ENCODE results near the gene BTBD9. TPM values are rescaled to one million over a fixed set of nuclear protein-coding genes. Genes with fewer than 3 reads are reported as not detected.

The BTBD9 gene
- total and polyA plus RNA-seq, 2 donors (not counting 3 experiments of a cell fraction or from before 2014, with no cell fraction given): 4.9 to 15.0 TPM

DNA sequence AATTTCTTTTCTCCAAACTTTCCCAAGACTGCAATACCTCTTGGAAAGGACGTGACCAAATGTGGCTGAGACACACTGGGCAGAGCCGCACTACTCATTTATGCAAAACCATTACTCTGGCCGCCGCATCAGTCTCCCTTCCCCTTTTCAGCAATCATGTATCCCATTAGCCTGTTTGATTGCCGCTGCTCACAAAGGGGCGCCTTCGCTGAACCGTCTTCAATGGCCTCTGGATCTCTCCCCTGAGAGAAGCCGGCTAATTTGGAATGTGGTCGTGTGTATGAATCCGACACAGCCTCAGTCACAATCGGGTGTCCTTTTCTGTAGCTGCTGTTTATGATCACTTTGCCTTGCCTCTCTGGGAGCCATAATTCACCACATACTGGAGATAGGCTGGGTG, 459.1 kb downstream of the BTBD9 start:
- CTCF ChIA-PET: interaction anchor here (4.2 kb wide), 1 partner anchor 314 kb away, joined by 15 read pairs; no protein-coding TSS in a partner anchor

More for the DNA sequence above, 459.1 kb downstream of the BTBD9 start:
- DNase-seq (ENCODE audit: low read depth, low spot score): no peak
- intact Hi-C loops (cut with micrococcal nuclease): no loop called here
- no peaks in the 10 kb centered on the region for H4K20me1 ChIP-seq (replicated peaks; ENCODE audit: control insufficient read depth, extremely low read depth, insufficient read depth, low read length)
- POLR2A ChIA-PET: no interaction called here
- H3K4me3 ChIP-seq (replicated peaks in 1 of 3; ENCODE audit: insufficient read depth in 1 of 3, low read depth in 1 of 3, low read length in 3 of 3): no peak overlapping the region
- TF ChIP-seq JUN (IDR thresholded peaks at IDR 0.05; ENCODE audit: borderline replicate concordance, insufficient read depth, insufficient read length, low read depth) (no peak), POLR2A (IDR thresholded peaks at IDR 0.05; ENCODE audit: low read depth, low read length) (no peak), CTCF (IDR thresholded peaks at IDR 0.05; ENCODE audit: extremely low read depth in 1 of 2, insufficient read depth in 1 of 2, low read depth in 1 of 2, low read length in 2 of 2) (no peak), GATA2 (IDR thresholded peaks at IDR 0.05; ENCODE audit: insufficient read depth, insufficient read length, low read depth, low read length) (no peak), EZH2 (IDR thresholded peaks at IDR 0.05; ENCODE audit: borderline replicate concordance, low read depth, low read length, severe bottlenecking) (no peak), MYC (IDR thresholded peaks at IDR 0.05; ENCODE audit: low read depth, low read length) (no peak), POLR2AphosphoS5 (IDR thresholded peaks at IDR 0.05; ENCODE audit: insufficient read depth, low read depth, low read length) (no peak)
- TF ChIP-seq, protein P1, sequence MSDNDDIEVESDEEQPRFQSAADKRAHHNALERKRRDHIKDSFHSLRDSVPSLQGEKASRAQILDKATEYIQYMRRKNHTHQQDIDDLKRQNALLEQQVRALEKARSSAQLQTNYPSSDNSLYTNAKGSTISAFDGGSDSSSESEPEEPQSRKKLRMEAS (IDR thresholded peaks at IDR 0.05; ENCODE audit: insufficient read depth, insufficient read length): no peak
- no peak overlapping the region for H2AFZ ChIP-seq (ENCODE audit: low read depth, low read length)
- FAIRE-seq: no peak
- H3K9me3 ChIP-seq (replicated peaks; ENCODE audit: control insufficient read depth, insufficient read depth, low read length): no peaks in the 10 kb centered on the region
- no peak overlapping the region for H3K27ac ChIP-seq (ENCODE audit: insufficient read depth, low read depth, low read length)
- no peaks in the 10 kb centered on the region for H3K27me3 ChIP-seq (ENCODE audit: control insufficient read depth in 2 of 2, insufficient read depth in 2 of 2, low read length in 2 of 2)
- H3K36me3 ChIP-seq (ENCODE audit: control insufficient read depth in 2 of 2, extremely low read depth in 1 of 2, insufficient read depth in 2 of 2, low read length in 2 of 2): no peaks in the 10 kb centered on the region
- H3K4me1 ChIP-seq (ENCODE audit: control insufficient read depth, extremely low read depth, insufficient read depth, low read length): no peaks in the 10 kb centered on the region
- H3K4me2 ChIP-seq (ENCODE audit: insufficient read depth, low read length): no peak overlapping the region
- dilution Hi-C loops (cut with MboI; ENCODE audit: extremely low pct_ligation_motif_present, low sequenced_read_pairs): no loop called here
- BruUV-seq (replicated peaks): no TSS peak
- no peaks in the 10 kb centered on the region for H3K79me2 ChIP-seq (ENCODE audit: control insufficient read depth, insufficient read depth, low read length)
- H3K9me1 ChIP-seq (replicated peaks; ENCODE audit: control insufficient read depth, extremely low read depth, insufficient read depth, low read length): no peaks in the 10 kb centered on the region
- H3K9ac ChIP-seq (replicated peaks; ENCODE audit: extremely low read depth, insufficient read depth, low read length): no peak overlapping the region

All from endothelial cell of umbilical vein (primary cell).